HG02798 (cell line): Measurements from ENCODE around the gene CIZ1.

ENCODE experiments used
- ATAC-seq: cut with Tn5 transposase; IDR thresholded peaks from one replicate; pipeline ENCODE4 v1.9.1; 2021; ENCODE audit warnings: mild to moderate bottlenecking; ENCODE audit not compliant: unreplicated experiment, poor library complexity

Gene CIZ1

DNA sequence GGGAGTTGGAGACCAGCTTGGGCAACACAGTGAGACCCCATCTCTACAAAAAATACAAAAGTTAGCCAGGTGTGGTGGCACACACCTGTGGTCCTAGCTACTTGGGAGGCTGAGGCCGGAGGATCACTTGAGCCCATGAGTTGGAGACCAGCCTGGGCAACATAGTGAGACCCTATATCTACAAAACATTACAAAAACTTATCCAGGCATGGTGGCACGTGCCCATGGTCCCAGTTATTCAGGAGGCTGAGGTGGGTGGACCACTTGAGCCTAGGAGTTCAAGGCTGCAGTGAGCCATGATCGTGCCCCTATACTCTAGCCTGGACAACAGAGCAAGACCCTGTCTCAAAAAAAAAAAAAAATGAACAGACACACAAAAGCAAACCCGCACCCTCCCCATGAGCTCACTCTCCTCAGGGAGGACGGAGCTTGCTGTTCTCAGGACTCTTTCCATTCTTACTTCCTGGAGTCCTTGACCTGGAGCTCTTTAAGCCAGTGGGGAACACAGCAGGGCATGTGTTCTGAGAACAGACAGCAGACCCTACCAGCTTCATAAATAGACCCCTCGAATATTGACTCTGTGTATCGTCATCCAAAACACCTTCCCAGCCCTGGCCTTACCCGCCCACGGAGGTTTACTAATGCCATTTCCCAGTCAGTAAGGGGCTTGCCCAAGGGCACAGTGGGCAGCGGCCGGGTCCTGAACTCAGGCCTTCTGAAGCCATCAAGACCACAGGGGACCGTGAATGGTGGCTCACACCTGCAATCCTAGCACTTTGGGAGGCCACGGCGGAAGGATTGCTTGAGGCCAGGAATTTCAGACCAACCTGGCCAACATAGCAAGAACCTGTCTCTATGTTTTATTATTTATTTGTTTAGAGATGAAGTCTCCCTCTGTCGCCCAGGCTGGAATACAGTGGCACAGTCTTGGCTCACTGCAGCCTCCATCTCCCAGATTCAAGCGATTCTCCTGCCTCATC is 75.0 kb downstream of the CIZ1 start:
- no peak for ATAC-seq
